Measurements from ENCODE around the gene KCNH6.

The KCNH6 gene

DNA sequence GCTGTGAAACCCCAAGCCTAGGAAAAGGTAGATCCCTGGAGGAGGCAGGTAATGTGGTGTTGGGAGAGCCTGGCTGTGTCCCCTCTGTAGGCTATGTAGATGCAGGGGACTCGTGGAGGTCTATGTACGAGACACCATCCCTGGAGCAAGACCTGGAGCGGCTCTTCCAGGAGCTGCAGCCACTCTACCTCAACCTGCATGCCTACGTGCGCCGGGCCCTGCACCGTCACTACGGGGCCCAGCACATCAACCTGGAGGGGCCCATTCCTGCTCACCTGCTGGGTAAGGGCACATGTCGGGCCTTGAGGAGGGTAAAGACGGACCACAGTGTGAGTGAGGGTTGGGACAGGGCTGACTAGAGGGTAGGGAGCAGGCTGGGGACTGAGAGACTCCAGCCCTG is 34.3 kb upstream of the KCNH6 start:
- DNase-seq (ENCODE audit: low read depth) = no peak

- DNase-seq (ENCODE audit: low read depth) = no peak
These were observed 33.9 kb upstream of the KCNH6 start for GRCh38 chr17:63489291-63489690.

DNA sequence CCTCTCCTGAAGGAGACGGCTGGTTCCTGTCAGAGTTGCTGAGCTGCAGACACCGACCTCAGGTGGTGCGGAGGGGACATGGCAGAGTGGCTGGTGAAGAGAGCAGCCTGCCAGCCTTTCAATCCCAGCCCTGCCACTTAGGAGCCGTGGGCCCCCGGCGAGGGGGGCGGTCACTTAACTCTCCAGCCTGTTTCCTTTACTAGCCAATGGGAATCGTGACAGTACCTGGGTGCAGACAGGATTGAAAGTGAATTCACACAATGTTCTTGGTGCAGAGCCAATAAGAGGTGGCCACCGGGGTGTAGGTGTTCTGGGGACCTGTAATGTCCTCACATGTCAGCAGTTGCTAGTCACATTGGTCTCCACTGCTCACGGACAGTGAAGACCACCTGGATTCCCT is 32.8 kb upstream of the KCNH6 start:
- DNase-seq (ENCODE audit: low read depth) = no peak

DNA sequence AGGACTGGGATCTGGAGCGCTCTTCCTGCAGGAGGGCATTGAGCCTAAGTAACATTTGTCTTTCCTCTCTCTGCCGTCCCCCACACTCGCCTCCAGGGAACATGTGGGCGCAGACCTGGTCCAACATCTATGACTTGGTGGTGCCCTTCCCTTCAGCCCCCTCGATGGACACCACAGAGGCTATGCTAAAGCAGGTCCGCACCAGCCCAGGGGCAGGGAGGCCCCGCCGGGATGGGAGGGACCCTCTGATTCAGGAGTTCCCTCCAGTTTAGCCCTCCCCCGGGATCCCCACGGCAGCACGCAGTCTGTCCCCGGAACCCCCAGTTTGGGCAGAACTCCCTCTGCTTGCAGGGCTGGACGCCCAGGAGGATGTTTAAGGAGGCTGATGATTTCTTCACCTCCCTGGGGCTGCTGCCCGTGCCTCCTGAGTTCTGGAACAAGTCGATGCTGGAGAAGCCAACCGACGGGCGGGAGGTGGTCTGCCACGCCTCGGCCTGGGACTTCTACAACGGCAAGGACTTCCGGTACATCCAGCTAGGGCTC is 32.2 kb upstream of the KCNH6 start:
- DNase-seq (ENCODE audit: low read depth) = no peak

DNA sequence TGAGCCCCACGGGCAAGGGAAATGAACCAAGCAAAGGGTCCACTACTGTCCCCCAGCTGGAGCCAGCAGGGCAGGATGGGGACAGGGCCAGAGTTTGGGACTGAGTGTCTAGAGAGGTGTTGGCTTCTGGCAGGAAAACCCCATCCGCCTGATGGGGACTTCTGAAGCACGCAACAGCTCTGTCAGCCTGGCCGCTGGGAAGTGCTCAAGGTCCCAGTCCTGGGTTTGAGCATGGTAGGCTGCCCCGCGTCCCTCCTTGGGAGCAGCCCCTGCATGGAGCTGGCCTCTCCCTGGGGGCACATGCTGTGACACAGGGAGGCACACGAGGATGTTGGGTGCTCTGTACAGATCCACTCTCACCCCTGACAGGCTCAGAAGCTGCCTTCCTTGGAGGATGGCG is 31.7 kb upstream of the KCNH6 start:
- no peak for DNase-seq (ENCODE audit: low read depth)

DNA sequence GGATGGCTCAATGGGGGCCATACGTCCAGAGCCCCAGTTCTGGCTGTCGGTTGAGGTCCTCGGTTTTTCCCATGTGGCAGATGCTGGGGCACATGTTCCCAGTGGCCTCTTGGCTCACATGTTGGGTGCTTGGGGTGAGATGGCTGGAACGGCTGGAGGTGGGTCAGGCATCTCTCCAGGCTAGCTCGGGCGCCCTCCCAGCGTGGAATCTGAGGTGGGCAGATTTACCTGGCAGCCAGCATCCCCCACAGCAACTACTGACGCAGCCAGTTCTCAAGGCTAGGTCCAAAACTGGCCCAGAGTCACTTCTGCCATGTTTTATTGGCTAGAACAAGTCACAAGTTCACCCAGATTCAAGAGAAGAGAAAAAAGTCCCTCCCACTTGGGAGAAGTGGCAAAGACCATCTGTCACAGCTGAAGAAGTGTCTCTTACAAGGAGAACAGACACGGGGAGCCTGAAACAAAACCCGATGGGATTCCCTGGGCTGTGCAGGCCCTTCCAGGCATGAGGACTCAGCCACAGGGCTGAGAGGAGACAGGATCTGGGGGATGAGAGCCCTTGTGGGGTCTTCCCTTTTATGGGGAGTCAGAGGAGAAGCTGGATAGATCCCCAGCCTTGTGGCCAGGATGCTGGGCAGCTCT is 31.1 kb upstream of the KCNH6 start:
- DNase-seq (ENCODE audit: low read depth) = no peak

- no peak for DNase-seq (ENCODE audit: low read depth)
These were observed 30.2 kb upstream of the KCNH6 start for GRCh38 chr17:63492940-63493339.

DNA sequence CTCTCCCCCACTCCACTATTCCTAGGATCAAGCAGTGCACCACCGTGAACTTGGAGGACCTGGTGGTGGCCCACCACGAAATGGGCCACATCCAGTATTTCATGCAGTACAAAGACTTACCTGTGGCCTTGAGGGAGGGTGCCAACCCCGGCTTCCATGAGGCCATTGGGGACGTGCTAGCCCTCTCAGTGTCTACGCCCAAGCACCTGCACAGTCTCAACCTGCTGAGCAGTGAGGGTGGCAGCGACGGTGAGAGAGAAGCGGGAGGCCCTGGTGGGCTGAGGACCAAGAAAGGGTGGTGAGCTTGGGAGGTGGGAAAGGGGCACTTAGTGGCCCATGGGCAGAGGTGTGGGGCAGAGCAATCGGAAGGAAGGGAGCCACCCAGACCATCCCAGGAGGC is 29.7 kb upstream of the KCNH6 start:
- no peak for DNase-seq (ENCODE audit: low read depth)

DNA sequence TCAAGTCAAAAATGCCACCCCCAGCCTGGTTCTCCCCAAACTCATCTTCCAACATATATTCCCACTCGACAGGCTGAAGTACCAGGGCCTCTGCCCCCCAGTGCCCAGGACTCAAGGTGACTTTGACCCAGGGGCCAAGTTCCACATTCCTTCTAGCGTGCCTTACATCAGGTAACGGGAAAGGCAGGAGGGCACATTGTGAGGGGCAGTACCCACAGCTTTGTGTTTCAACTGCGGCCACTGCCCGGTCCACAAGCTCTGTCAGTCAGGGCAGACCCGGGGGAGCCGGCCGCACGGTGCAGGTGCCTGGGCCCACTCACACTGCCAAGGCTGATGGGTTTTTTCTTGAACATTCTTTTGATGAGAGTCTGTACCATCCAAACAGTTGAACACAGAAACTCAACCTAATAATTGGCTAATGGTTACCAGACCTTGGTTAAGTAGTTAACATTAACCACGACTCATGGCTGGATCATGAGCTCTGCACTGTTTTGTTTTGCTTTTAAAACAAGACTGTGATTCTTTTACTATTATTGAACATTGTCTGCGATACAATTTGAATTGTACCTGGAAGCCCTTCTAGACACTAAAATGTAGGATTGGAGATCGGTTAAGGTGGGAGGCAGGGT is 28.7 kb upstream of the KCNH6 start:
- DNase-seq (ENCODE audit: low read depth) = no peak

DNA sequence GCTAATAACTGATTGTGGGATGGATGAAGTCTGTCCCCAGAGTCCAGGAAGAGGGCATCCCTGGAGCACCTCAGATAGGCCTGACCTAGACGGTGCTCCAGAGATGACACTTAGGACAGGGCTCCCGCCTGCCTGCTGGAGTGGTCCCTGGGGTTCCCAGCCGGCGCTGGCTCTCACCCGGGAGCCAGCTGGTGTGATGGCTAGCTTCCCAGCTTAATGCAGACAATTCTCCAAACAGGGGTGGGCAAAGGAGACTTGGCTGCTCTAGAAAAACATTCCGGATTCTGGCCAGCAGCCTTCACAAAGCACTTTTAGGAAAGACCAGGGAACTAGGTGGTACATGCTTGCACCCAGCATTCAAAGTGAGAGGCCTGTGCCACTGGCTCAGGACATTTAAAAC is 27.7 kb upstream of the KCNH6 start:
- no peak for DNase-seq (ENCODE audit: low read depth)

DNA sequence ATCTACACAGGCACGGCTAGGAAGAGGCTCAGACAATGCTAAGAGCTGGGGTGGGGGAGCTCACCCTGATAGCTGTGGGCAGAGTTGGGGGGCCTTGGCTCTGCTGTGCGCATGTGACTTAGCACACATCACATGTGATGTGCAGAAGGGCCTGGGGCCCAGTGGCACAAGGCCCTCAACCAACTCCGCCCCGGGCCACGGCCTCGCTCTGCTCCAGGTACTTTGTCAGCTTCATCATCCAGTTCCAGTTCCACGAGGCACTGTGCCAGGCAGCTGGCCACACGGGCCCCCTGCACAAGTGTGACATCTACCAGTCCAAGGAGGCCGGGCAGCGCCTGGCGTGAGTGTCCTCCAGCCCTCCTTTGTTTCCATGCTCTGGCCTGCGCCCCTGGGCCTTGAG is 27.0 kb upstream of the KCNH6 start:
- DNase-seq (ENCODE audit: low read depth) = no peak

GRCh38 chr17:63496663-63497400 is 26.3 kb upstream of the KCNH6 start:
- no peak for DNase-seq (ENCODE audit: low read depth)

- no peak for DNase-seq (ENCODE audit: low read depth)
These were observed 25.3 kb upstream of the KCNH6 start for GRCh38 chr17:63497708-63498483.

DNA sequence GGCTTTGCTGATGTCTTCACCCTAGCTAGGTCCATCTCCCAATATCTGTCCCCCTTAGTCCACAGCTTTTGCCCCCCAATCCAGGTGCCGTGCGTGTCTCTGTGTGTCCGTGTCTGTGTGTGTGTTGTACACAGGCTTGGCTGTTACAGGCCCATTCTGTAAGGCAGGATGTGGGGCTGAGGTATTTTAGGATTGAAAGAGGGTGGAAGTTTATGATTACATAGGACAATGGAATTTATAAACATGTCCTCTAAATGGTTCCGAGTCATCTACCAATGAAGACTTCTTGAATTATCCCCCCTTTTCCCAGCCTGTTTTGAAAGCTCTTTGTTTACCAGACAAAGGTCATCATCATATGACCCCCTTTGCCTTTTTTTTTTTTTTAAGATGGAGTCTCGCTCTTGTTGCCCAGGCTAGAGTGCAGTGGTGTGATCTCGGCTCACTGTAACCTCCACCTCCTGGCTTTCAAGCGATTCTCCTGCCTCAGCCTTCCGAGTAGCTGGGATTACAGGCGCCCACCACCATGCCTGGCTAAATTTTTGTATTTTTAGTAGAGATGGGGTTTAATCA is 24.4 kb upstream of the KCNH6 start:
- no peak for DNase-seq (ENCODE audit: low read depth)

DNA sequence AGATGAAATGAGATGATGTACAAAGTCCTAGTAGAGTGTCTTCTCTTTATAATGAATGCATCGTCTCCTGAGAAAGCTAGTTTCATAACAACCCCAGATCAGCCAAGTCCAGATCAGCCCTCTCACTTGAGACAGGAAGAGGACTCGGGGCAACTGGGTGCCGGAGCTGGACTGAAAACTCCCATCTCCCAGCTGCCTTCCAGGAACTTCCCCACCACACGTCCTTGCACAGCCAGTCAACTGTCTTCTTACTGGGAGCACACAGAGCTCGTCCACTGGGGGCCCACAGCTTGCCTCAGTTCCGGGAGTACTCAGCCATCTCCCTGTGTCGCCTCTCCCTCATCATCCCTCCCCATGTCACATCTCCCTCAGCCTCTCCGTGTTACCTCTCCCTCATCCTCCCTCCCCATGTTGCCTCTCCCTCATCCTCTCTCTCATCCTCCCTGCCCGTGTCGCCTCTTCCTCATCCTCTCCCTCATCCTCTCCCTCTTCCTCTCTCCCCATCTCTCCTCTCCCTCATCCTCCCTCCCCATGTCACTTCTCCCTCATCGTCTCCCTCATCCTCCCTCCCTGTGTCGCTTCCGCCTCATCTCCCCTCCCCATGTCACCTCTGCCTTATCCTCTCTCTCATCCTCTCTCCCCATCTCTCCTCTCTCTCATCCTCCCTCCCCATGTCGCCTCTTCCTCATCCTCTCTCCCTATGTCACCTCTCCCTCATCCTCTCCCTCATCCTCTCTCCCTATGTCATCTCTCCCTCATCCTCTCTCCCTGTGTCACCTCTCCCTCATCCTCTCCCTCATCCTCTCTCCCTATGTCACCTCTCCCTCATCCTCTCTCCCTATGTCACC is 22.4 kb upstream of the KCNH6 start:
- no peak for DNase-seq (ENCODE audit: low read depth)

- no peak for DNase-seq (ENCODE audit: low read depth)
These were observed 19.8 kb upstream of the KCNH6 start for GRCh38 chr17:63503341-63503705.

- no peak for DNase-seq (ENCODE audit: low read depth)
These were observed 18.9 kb upstream of the KCNH6 start for GRCh38 chr17:63504261-63504660.

- DNase-seq (ENCODE audit: low read depth) = no peak
These were observed 17.8 kb upstream of the KCNH6 start for GRCh38 chr17:63505341-63505740.

GRCh38 chr17:63506627-63507026 is 16.5 kb upstream of the KCNH6 start:
- no peak for DNase-seq (ENCODE audit: low read depth)

GRCh38 chr17:63511331-63511730 is 11.8 kb upstream of the KCNH6 start:
- no peak for DNase-seq (ENCODE audit: low read depth)

- no peak for DNase-seq (ENCODE audit: low read depth)
These were observed 10.8 kb upstream of the KCNH6 start for GRCh38 chr17:63512388-63512787.
